GM19468 (cell line): ENCODE data around the gene TNN.
"Not testable (repeated sequence)": the region's sequence is repeated elsewhere in the genome, so short reads cannot be mapped to it uniquely, and the experiment has no call there.

ENCODE experiments used
- ATAC-seq: cut with Tn5 transposase; IDR thresholded peaks from one replicate; pipeline ENCODE4 v1.9.1; 2021; ENCODE audit warnings: mild to moderate bottlenecking, moderate library complexity, moderate number of reproducible peaks; ENCODE audit not compliant: unreplicated experiment; ENCODE audit errors: extremely low read depth

The TNN gene

GRCh38 chr1:175067362-175068106 lies at the start of gene TNN:
TSS of gene TNN (plus strand) at chr1:175067833. CDS start at chr1:175077419, 9,586 bp downstream.
- no peak for ATAC-seq

GRCh38 chr1:175019524-175019923 lies 48.1 kb upstream of the TNN start:
- ATAC-seq: no peak

- ATAC-seq: peak; percentile 83
These were observed 44.4 kb upstream of the TNN start, which contains the start of gene MRPS14 for GRCh38 chr1:175023043-175023921. TSS of gene MRPS14 (minus strand) at chr1:175023425. CDS start at chr1:175023408, 17 bp downstream.

- ATAC-seq: not testable (repeated sequence)
These were observed 43.8 kb upstream of the TNN start for GRCh38 chr1:175023922-175024242.

- ATAC-seq: no peak
These were observed 42.9 kb upstream of the TNN start for GRCh38 chr1:175024773-175025172.

- no peak for ATAC-seq
These were observed 33.7 kb upstream of the TNN start for GRCh38 chr1:175033953-175034352.

GRCh38 chr1:175034775-175035174 lies 32.9 kb upstream of the TNN start:
- no peak for ATAC-seq

GRCh38 chr1:175035865-175036264 lies 31.8 kb upstream of the TNN start:
- ATAC-seq: no peak

- ATAC-seq: no peak
These were observed 31.2 kb upstream of the TNN start for GRCh38 chr1:175036476-175036875.

GRCh38 chr1:175037416-175037815 lies 30.2 kb upstream of the TNN start:
- no peak for ATAC-seq

GRCh38 chr1:175040324-175040879 lies 27.2 kb upstream of the TNN start:
- ATAC-seq: no peak

GRCh38 chr1:175042650-175043049 lies 25.0 kb upstream of the TNN start:
- ATAC-seq: no peak

- no peak for ATAC-seq
These were observed 23.8 kb upstream of the TNN start for GRCh38 chr1:175043824-175044223.

- not testable (repeated sequence) for ATAC-seq
These were observed 23.0 kb upstream of the TNN start for GRCh38 chr1:175044591-175044990.

- ATAC-seq: no peak
These were observed 22.5 kb upstream of the TNN start for GRCh38 chr1:175045097-175045496.

GRCh38 chr1:175045519-175045918 lies 22.1 kb upstream of the TNN start:
- no peak for ATAC-seq

- no peak for ATAC-seq
These were observed 16.6 kb upstream of the TNN start for GRCh38 chr1:175050992-175051391.

GRCh38 chr1:175054736-175055135 lies 12.9 kb upstream of the TNN start:
- ATAC-seq: no peak

- ATAC-seq: no peak
These were observed 5.3 kb upstream of the TNN start for GRCh38 chr1:175062339-175062738.

- ATAC-seq: no peak
These were observed 4.8 kb upstream of the TNN start for GRCh38 chr1:175062858-175063257.

GRCh38 chr1:175070818-175071217 lies 3.2 kb downstream of the TNN start:
- no peak for ATAC-seq
